Measurements from ENCODE around the gene GPR55. TPM values are rescaled to one million over a fixed set of nuclear protein-coding genes. Genes with fewer than 3 reads are reported as not detected.

Gene GPR55
- total RNA-seq, 1 experiment from 2014 or later = not detected

DNA sequence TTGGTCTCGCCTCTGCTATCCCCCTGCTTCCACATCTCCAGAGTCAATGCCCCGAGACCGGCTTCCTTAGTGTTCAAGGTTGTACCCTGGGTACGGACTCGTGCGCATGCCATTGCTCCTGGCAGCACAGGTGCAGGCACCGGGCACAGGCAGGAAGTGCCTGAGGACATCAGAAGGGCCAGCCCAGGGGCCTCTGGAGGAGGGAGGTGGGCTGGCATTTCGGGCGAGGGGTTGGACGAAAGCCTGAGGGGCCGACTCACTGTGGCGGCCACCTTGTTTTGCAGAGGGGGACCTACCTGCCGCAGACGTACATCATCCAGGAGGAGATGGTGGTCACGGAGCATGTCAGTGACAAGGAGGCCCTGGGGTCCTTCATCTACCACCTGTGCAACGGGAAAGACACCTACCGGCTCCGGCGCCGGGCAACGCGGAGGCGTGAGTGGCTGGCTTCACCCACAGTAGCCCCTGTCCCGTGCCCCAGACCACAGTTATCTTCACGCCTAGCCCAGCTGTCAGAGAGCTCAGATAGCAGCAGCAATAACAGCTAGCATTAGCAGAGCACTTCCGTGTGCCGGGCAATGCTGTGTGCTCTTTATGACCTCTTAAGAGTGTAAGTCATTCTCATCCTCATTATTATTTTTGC lies 47.8 kb downstream of the GPR55 start:
- no peak for ATAC-seq

More for the DNA sequence above, 47.8 kb downstream of the GPR55 start:
- H3K27me3 ChIP-seq (ENCODE audit: insufficient read depth, low read length) = no peaks in the 10 kb centered on the region
- peaks cover 12 to 15% of the 10 kb centered on the region in 2 experiments; a peak in 2 of 4 replicates for H3K36me3 ChIP-seq (ENCODE audit: control insufficient read depth in 1 of 2, insufficient read depth in 2 of 2, low read length in 2 of 2)
- CTCF ChIA-PET = no interaction called here
- H3K9me2 ChIP-seq (ENCODE audit: insufficient read depth) = no peaks in the 10 kb centered on the region
- DNase-seq (ENCODE audit: low read depth, low spot score) = no peak
- H3K27ac ChIP-seq (ENCODE audit: low read depth, low read length) = no peak overlapping the region
- no peaks in the 10 kb centered on the region for H3K9me3 ChIP-seq (ENCODE audit: control insufficient read depth in 1 of 2, insufficient read depth in 1 of 2, low read depth in 1 of 2, low read length in 2 of 2)
- H3K79me2 ChIP-seq (ENCODE audit: insufficient read depth, low read length) = no peaks in the 10 kb centered on the region
- no peak overlapping the region for H3K4me3 ChIP-seq (replicated peaks in 1 of 2; ENCODE audit: low read depth in 1 of 2, low read length in 2 of 2)
- no peaks in the 10 kb centered on the region for H4K20me1 ChIP-seq (ENCODE audit: insufficient read depth)
- no TSS peak for BruUV-seq (replicated peaks)
- POLR2A ChIA-PET = no interaction called here
- RAD21 ChIA-PET (ENCODE audit: low non-redundant PET in 1 of 2, low total read pairs in 2 of 2, uncharacterized antibody in 2 of 2, unreplicated experiment in 2 of 2) = no interaction called here
- TF ChIP-seq, protein P1, sequence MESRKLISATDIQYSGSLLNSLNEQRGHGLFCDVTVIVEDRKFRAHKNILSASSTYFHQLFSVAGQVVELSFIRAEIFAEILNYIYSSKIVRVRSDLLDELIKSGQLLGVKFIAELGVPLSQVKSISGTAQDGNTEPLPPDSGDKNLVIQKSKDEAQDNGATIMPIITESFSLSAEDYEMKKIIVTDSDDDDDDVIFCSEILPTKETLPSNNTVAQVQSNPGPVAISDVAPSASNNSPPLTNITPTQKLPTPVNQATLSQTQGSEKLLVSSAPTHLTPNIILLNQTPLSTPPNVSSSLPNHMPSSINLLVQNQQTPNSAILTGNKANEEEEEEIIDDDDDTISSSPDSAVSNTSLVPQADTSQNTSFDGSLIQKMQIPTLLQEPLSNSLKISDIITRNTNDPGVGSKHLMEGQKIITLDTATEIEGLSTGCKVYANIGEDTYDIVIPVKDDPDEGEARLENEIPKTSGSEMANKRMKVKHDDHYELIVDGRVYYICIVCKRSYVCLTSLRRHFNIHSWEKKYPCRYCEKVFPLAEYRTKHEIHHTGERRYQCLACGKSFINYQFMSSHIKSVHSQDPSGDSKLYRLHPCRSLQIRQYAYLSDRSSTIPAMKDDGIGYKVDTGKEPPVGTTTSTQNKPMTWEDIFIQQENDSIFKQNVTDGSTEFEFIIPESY (IDR thresholded peaks at IDR 0.05; ENCODE audit: extremely low read depth, insufficient replicate concordance, low read length) = no peak
- no peak for TF ChIP-seq SIN3A (IDR thresholded peaks at IDR 0.05; ENCODE audit: low read depth)
- no peak for TF ChIP-seq EZH2 (IDR thresholded peaks at IDR 0.05)
- no peak for TF ChIP-seq YY1 (IDR thresholded peaks at IDR 0.05; ENCODE audit: extremely low read depth, insufficient replicate concordance, low read depth, low read length)
- no peak for TF ChIP-seq CEBPB (IDR thresholded peaks at IDR 0.05; ENCODE audit: low read depth)
- TF ChIP-seq EZH2phosphoT487 (IDR thresholded peaks at IDR 0.05; ENCODE audit: borderline replicate concordance) = no peak
- H2AFZ ChIP-seq (ENCODE audit: low read depth, low read length, poor library complexity, severe bottlenecking) = no peak overlapping the region
- H3K4me1 ChIP-seq (ENCODE audit: control insufficient read depth in 1 of 2, insufficient read depth in 2 of 2, low read length in 2 of 2) = no peaks in the 10 kb centered on the region
- H3K4me2 ChIP-seq (ENCODE audit: low read length) = no peak overlapping the region
- intact Hi-C loops (cut with micrococcal nuclease) = no loop called here
- H3K9ac ChIP-seq (ENCODE audit: low read length) = no peak overlapping the region

Data from HCT116 (cell line).